GM18502 (cell line): ENCODE measurements around the gene C11orf91.

Experiments used
- ATAC-seq: cut with Tn5 transposase; IDR thresholded peaks from one replicate; pipeline ENCODE4 v1.9.1; 2021; ENCODE audit warnings: mild to moderate bottlenecking; ENCODE audit not compliant: unreplicated experiment, poor library complexity

C11orf91 gene

DNA sequence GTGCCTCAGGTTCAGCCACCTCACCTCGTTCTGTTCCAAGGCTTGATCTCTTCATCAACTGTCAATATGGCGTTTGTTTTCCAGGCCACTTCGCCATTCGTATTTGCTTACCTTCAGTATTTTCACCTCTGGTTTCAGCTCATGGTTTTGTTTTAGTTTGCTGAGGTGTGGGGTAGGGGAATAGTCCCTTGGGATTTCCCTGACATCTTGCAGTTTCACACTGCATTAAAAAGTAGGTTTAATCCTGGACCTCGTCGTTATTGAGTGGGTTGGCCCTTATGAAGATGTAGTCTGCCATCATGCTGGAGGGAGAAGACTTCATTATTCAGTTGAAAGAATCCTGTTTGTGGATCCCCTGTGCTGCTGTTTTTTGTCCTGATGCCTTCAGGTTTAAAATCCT is 46.0 kb downstream of the C11orf91 start:
- ATAC-seq: no peak

DNA sequence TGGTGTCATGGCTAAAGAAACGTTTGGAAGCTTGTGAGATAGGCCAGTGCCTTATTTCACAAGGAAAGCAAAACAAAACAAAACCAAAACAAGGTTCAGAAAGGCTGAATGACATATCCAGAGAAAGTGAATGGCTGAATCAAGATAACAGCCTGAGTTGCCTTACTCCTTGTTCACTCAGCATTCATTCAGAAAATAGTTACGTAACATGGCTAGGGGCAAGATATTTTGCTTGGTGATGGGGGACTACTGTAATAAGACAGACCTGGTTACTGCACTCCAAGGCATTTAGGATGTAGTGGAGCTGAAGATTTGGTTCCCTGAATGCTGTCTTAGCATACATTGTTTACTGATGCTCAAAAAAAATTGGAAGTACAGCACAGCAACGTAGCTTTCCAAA is 47.7 kb downstream of the C11orf91 start:
- no peak for ATAC-seq

- ATAC-seq: no peak
Measured at GRCh38 chr11:33652431-33652830, 48.2 kb downstream of the C11orf91 start.

DNA sequence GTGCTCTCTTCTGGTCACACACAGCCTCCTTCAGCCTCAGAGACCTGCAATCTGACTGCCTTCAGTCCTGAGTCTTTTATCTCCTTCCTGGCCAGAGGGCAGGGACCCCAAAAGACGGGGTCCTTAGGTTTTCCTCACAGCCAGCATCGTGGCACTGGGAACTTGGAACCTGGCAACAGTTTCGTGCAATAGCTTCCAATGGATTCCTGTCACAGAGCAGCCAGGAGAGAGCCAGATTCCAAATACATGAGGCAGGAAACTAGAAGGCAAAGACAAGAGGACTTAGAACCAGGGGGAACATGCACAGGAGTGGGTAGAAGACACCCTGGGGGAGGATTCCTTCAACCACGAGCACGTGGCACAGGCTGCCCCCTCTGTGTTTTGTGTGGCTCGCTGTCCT is 48.6 kb downstream of the C11orf91 start:
- no peak for ATAC-seq

- no peak for ATAC-seq
Measured at GRCh38 chr11:33651555-33651954, 49.1 kb downstream of the C11orf91 start.

- ATAC-seq: no peak
Measured at GRCh38 chr11:33649944-33650343, 50.7 kb downstream of the C11orf91 start.
